ENCODE results near the gene BIRC6. TPM values are rescaled to one million over a fixed set of nuclear protein-coding genes. Genes with fewer than 3 reads are reported as not detected.

BIRC6 gene
- total RNA-seq, 2 experiments from 2014 or later = 99.5 to 122 TPM

- H3K4me1 Mint-ChIP-seq = peaks cover 29% of the 10 kb centered on the region
- CTCF ChIA-PET = no interaction called here
- no peak overlapping the region for H3K4me3 Mint-ChIP-seq
- H3K36me3 Mint-ChIP-seq = peaks cover 64% of the 10 kb centered on the region
- H3K27ac Mint-ChIP-seq = peak overlapping the region; percentile 33
- H3K27me3 Mint-ChIP-seq = no peaks in the 10 kb centered on the region
- ATAC-seq = no peak
- no peaks in the 10 kb centered on the region for H3K9me3 Mint-ChIP-seq (ENCODE audit: low read depth)
- DNase-seq = no peak
Observed at GRCh38 chr2:32572030-32572429, 215.2 kb downstream of the BIRC6 start.

DNA sequence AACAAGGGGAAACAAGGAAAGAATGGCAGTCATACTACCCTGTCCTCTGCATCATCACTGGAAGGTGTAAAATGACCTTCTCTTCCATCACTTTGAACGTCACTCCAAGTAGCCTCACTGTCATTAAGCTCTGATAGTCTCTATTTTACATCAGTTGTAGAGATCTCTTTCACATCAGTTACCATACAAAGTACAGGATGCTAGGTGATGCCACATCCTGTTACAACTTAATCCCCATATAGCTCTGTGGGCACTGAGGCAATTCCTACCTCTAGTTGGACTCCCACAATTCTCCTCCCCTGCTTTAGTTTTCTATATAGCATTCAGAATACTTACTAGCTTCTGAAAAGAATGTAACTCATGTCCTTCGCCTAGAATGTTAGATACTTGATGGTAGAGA lies 215.9 kb downstream of the BIRC6 start:
- CTCF ChIA-PET = no interaction called here
- H3K27ac Mint-ChIP-seq = peak overlapping the region; percentile 77
- no peaks in the 10 kb centered on the region for H3K9me3 Mint-ChIP-seq (ENCODE audit: low read depth)
- ATAC-seq (peak; percentile 89), DNase-seq (no peak)
- H3K4me3 Mint-ChIP-seq = no peak overlapping the region
- H3K4me1 Mint-ChIP-seq = peaks cover 29% of the 10 kb centered on the region
- H3K36me3 Mint-ChIP-seq = peaks cover 57% of the 10 kb centered on the region
- no peaks in the 10 kb centered on the region for H3K27me3 Mint-ChIP-seq

- CTCF ChIA-PET = interaction anchor here (0.8 to 1.1 kb wide), 2 partner anchors 25 to 29 kb away, joined by 3 read pairs; no protein-coding TSS in a partner anchor
Observed at GRCh38 chr2:32591669-32592463, 235.0 kb downstream of the BIRC6 start.

DNA sequence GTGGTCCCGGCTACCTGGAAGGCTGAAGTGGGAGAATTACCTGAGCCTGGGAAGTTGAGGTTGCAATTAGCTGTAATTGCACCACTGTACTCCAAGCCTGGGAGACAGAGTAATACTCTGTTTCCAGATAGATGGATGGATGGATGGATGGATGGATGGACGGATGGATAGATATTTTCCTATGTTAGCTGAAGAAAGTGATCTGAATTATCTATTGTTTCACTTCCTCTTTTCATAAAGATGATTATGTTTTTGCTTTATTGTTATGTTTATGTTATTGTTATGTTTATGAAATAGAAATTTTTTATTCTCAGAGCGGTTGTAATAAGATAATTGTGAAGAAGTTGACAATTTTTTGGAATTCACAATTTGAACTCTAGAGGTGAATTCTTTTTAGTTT lies 237.8 kb downstream of the BIRC6 start:
- ATAC-seq (no peak), DNase-seq (no peak)
- peaks cover 25% of the 10 kb centered on the region for H3K4me1 Mint-ChIP-seq
- H3K27me3 Mint-ChIP-seq = no peaks in the 10 kb centered on the region
- no peak overlapping the region for H3K4me3 Mint-ChIP-seq
- H3K9me3 Mint-ChIP-seq (ENCODE audit: low read depth) = no peaks in the 10 kb centered on the region
- CTCF ChIA-PET = no interaction called here
- H3K36me3 Mint-ChIP-seq = peaks cover 36% of the 10 kb centered on the region
- H3K27ac Mint-ChIP-seq = no peak overlapping the region

More at GRCh38 chr2:32591669-32592463, 235.0 kb downstream of the BIRC6 start:
- Mint-ChIP-seq H3K4me1 (peaks cover 25% of the 10 kb centered on the region), H3K9me3 (ENCODE audit: low read depth) (no peaks in the 10 kb centered on the region), H3K27me3 (no peaks in the 10 kb centered on the region), H3K36me3 (peaks cover 29% of the 10 kb centered on the region), H3K27ac (peak overlapping the region; percentile 76), H3K4me3 (no peak overlapping the region)
- DNase-seq = no peak
- peak; percentile 99 for ATAC-seq

DNA sequence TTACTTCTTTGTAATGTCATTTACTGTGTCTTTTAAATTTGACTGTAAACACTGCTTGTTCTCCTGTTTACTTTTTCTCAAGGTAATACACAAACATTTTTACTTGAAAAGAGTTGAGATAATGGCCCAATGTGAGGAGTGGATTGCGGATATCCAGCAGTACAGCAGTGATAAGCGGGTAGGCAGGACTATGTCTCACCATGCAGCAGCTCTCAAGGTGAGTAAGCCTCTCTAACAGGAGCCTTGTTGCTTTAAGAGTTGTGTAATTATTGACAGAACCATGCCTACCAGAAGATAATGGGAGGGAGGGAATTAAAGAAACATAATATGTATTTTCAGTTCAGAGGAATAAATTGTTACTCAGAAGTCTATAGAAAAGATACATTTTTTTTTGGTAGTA lies 254.5 kb downstream of the BIRC6 start:
- CTCF ChIA-PET = no interaction called here
- ATAC-seq (no peak), DNase-seq (no peak)
- Mint-ChIP-seq H3K36me3 (peaks cover 42% of the 10 kb centered on the region), H3K4me3 (no peak overlapping the region), H3K27ac (no peak overlapping the region), H3K4me1 (no peaks in the 10 kb centered on the region), H3K9me3 (ENCODE audit: low read depth) (no peaks in the 10 kb centered on the region), H3K27me3 (no peaks in the 10 kb centered on the region)

- Mint-ChIP-seq H3K9me3 (ENCODE audit: low read depth) (no peaks in the 10 kb centered on the region), H3K27me3 (no peaks in the 10 kb centered on the region), H3K4me1 (no peaks in the 10 kb centered on the region), H3K4me3 (no peak overlapping the region), H3K36me3 (peaks cover 42% of the 10 kb centered on the region), H3K27ac (no peak overlapping the region)
- no peak for ATAC-seq
- CTCF ChIA-PET = interaction anchor here (1.2 kb wide), 1 partner anchor 971 kb away, joined by 3 read pairs; no protein-coding TSS in a partner anchor
- no peak for DNase-seq
Observed at GRCh38 chr2:32611771-32612170, 254.9 kb downstream of the BIRC6 start.

- Mint-ChIP-seq H3K36me3 (peaks cover 44% of the 10 kb centered on the region), H3K27me3 (no peaks in the 10 kb centered on the region)
Observed at GRCh38 chr2:32614084-32614483, 257.3 kb downstream of the BIRC6 start.

DNA sequence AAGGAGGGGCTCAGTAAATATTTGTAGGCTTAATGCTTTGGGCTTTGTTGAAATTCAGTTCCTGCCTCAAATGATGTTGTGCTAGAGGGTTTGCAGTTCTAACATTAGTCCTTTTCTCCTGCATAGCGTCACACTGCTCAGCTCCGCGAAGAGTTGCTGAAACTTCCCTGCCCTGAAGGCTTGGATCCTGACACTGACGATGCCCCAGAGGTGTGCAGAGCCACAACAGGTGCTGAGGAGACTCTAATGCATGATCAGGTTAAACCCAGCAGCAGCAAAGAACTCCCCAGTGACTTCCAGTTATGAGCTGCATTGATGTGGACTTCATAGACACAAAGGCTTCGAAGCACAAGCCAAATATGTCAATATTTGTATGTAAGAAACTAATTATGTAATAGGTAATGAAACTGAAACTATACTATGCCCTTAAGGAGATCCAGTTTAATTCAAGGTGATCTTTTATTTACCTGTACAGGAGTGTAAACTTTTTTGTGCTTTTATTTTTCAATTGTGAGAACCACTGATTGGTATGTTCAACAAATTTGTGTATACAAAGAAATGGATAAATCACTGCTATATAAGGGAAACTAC lies 260.9 kb downstream of the BIRC6 start:
- H3K9me3 Mint-ChIP-seq (ENCODE audit: low read depth) = no peaks in the 10 kb centered on the region
- peaks cover 29% of the 10 kb centered on the region for H3K36me3 Mint-ChIP-seq
- H3K4me3 Mint-ChIP-seq = no peak overlapping the region
- ATAC-seq (no peak), DNase-seq (no peak)
- peaks cover 4% of the 10 kb centered on the region for H3K4me1 Mint-ChIP-seq
- H3K27ac Mint-ChIP-seq = no peak overlapping the region
- no peaks in the 10 kb centered on the region for H3K27me3 Mint-ChIP-seq
- CTCF ChIA-PET = interaction anchor here (0.9 kb wide), 1 partner anchor 26 kb away, joined by 3 read pairs; no protein-coding TSS in a partner anchor

More at GRCh38 chr2:32614084-32614483, 257.3 kb downstream of the BIRC6 start:
- Mint-ChIP-seq H3K9me3 (ENCODE audit: low read depth) (no peaks in the 10 kb centered on the region), H3K27ac (peak overlapping the region; percentile 61), H3K4me3 (no peak overlapping the region), H3K4me1 (peaks cover 4% of the 10 kb centered on the region)
- no peak for ATAC-seq
- CTCF ChIA-PET = no interaction called here
- DNase-seq = no peak

DNA sequence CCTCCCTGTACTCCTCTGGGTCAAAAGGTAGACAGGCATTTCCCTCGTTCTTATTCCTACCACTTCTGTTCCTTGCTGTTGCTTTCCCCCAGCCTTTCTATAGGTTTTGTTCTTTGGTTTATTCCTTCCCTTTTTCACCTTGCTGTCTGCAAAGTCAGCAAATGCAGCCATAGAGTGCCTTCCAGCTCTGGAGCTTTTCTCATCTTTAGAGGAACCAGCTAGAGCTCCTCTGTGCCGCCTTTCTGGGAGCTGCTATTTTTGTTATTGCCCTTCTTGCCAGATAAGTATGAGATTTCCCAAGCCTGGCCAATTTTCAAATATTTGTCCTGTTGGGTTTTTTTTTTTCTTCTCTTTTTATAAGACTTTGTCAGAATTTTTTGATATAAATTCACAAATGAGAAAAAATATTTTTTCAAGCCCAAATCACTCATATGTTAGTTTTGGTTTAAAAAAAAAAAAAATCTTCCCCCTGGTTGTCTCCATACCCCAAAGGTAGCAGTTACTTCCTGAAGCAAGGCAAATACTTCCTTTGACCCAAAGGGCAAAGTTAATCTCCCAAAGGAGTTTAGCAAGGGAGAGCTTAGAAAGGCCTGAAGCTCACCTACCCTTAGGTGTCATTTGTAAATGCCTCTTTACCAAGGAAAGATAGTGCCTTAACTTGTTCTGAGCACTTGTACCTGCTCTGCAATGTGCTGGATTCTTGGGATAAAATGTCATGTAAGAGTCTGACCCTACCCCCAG lies 265.9 kb downstream of the BIRC6 start:
- no peak overlapping the region for H3K27ac Mint-ChIP-seq
- no peak for DNase-seq
- no peak for ATAC-seq
- peaks cover 9% of the 10 kb centered on the region for H3K36me3 Mint-ChIP-seq
- no peaks in the 10 kb centered on the region for H3K9me3 Mint-ChIP-seq (ENCODE audit: low read depth)
- H3K4me1 Mint-ChIP-seq = peaks cover 9% of the 10 kb centered on the region
- CTCF ChIA-PET = no interaction called here
- no peak overlapping the region for H3K4me3 Mint-ChIP-seq
- no peaks in the 10 kb centered on the region for H3K27me3 Mint-ChIP-seq

DNA sequence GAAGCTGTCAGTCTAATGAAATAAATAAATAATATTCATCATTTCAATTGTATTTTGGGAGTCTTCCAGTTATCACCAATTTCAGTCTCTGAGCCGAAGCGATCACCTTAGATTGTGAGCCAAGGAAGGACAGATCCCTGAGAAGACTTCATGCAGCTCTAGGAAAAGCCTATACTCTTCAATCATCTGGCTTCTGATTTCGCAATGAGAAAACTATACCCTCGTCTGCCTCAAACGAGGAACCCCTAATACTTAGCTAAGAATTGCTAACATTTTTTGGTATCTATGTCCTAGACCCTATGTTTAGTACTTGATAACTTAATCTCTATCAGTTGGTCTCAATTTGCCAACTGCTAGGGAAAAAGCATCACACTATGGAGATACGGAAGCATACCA lies 266.5 kb downstream of the BIRC6 start:
- Mint-ChIP-seq H3K4me3 (no peak overlapping the region), H3K27me3 (no peaks in the 10 kb centered on the region), H3K27ac (no peak overlapping the region), H3K4me1 (peaks cover 10% of the 10 kb centered on the region), H3K36me3 (peaks cover 8% of the 10 kb centered on the region), H3K9me3 (ENCODE audit: low read depth) (no peaks in the 10 kb centered on the region)
- CTCF ChIA-PET = no interaction called here
- ATAC-seq = no peak
- no peak for DNase-seq

- Mint-ChIP-seq H3K36me3 (peaks cover 6% of the 10 kb centered on the region), H3K27me3 (no peaks in the 10 kb centered on the region), H3K4me1 (peaks cover 20% of the 10 kb centered on the region), H3K27ac (no peak overlapping the region), H3K9me3 (ENCODE audit: low read depth) (no peaks in the 10 kb centered on the region), H3K4me3 (no peak overlapping the region)
- no peak for DNase-seq
- CTCF ChIA-PET = no interaction called here
- ATAC-seq = no peak
Observed at GRCh38 chr2:32624812-32625211, 268.0 kb downstream of the BIRC6 start.

GRCh38 chr2:32626639-32627221 lies 269.9 kb downstream of the BIRC6 start:
- H3K4me3 Mint-ChIP-seq = peak overlapping the region; percentile 89
- peaks cover 21% of the 10 kb centered on the region for H3K4me1 Mint-ChIP-seq
- CTCF ChIA-PET = no interaction called here
- no peak overlapping the region for H3K27ac Mint-ChIP-seq
- H3K36me3 Mint-ChIP-seq = peaks cover 12% of the 10 kb centered on the region
- DNase-seq = no peak
- H3K9me3 Mint-ChIP-seq (ENCODE audit: low read depth) = no peaks in the 10 kb centered on the region
- H3K27me3 Mint-ChIP-seq = no peaks in the 10 kb centered on the region
- ATAC-seq = no peak

DNA sequence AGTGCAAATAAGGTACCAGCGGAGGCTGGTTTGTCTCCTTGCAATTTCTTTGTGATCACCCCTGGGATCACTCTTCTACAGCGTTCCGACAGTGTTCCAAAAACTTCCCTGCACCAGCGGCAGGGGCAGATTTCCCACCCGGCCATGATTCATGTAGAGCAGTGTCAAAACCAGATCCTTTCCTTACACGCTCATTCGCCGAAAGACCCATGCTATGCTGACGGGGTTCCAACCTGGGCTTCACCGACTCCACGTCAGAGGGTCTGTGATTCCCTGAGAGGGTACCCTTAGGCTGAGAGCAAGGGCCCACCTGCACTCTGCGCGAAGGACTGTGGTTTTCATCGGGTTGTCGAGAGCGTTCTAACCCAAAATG lies 270.6 kb downstream of the BIRC6 start:
- H3K4me1 Mint-ChIP-seq = peaks cover 25% of the 10 kb centered on the region

More for the DNA sequence above, 270.6 kb downstream of the BIRC6 start:
- CTCF ChIA-PET = interaction anchor here (0.8 kb wide), 1 partner anchor 50 kb away, joined by 3 read pairs; no protein-coding TSS in a partner anchor
- peak overlapping the region; percentile 89 for H3K4me3 Mint-ChIP-seq
- H3K27ac Mint-ChIP-seq = peak overlapping the region; percentile 90
- no peaks in the 10 kb centered on the region for H3K9me3 Mint-ChIP-seq (ENCODE audit: low read depth)
- ATAC-seq (peak; percentile 38), DNase-seq (no peak)
- peaks cover 16% of the 10 kb centered on the region for H3K36me3 Mint-ChIP-seq
- no peaks in the 10 kb centered on the region for H3K27me3 Mint-ChIP-seq

Measured in activated CD8-positive, alpha-beta memory T cell treated with anti-CD3 and anti-CD28 coated beads, Interleukin-2, amount 10 ng/mL, durations not matched to agents 7 days and 5 days (primary cell).